Gastroesophageal sphincter (tissue), 4 donors: Measurements from ENCODE around the gene CRCP. TPM values are rescaled to one million over a fixed set of nuclear protein-coding genes. Genes with fewer than 3 reads are reported as not detected.

Experiments used
- ATAC-seq: fragments of 150-250 bp; one replicate; pipeline ENCODE4 v1.9.1; 2016; ENCODE audit warnings: mild to moderate bottlenecking, moderate library complexity
- H3K27ac ChIP-seq, 4 donors: fragments of 200-600 bp; sonication (generic) in 3 of 4; 1 replicate in 3 of 4; 2 replicates in 1 of 4; pipeline ENCODE4 v1.5.1; 2016 to 2019
- H3K27me3 ChIP-seq: fragments of 200-600 bp; sonication (generic); one replicate; pipeline ENCODE4 v1.5.1; 2019
- H3K36me3 ChIP-seq, 2 donors: fragments of 200-600 bp; sonication (generic); one replicate each; pipeline ENCODE4 v1.5.1; 2019; ENCODE audit warnings: control low read depth in 1 of 2
- H3K4me1 ChIP-seq, 3 donors: fragments of 200-600 bp; sonication (generic); 1 replicate in 2 of 3; 2 replicates in 1 of 3; pipeline ENCODE4 v1.5.1; 2016 to 2019; ENCODE audit warnings: control low read depth in 2 of 3
- H3K4me3 ChIP-seq, 2 donors: fragments of 200-600 bp; sonication (generic); one replicate each; pipeline ENCODE4 v1.5.1; 2019; ENCODE audit warnings: mild to moderate bottlenecking in 1 of 2, moderate library complexity in 1 of 2
- H3K9me3 ChIP-seq, 3 donors: fragments of 200-600 bp; sonication (generic); one replicate each; pipeline ENCODE4 v1.5.1; 2017 to 2019; ENCODE audit warnings: control low read depth in 2 of 3
- CTCF ChIP-seq, 4 experiments: fragments of 200-600 bp in 2 of 4; fragments of 450-650 bp in 2 of 4; sonication (generic) in 1 of 4; IDR thresholded peaks; one replicate each; pipeline ENCODE4 v1.5.1; 2017 to 2019; ENCODE audit warnings: antibody characterized with exemption in 4 of 4, mild to moderate bottlenecking in 2 of 4, moderate library complexity in 2 of 4
- EP300 ChIP-seq: sonication (generic); formaldehyde crosslinking; IDR thresholded peaks from one replicate; pipeline ENCODE4 v1.6.1; 2017; ENCODE audit warnings: antibody characterized with exemption, mild to moderate bottlenecking
- POLR2A ChIP-seq, 2 donors: fragments of 450-650 bp; IDR thresholded peaks; one replicate each; pipeline ENCODE4 v1.6.1; 2017; ENCODE audit warnings: antibody characterized with exemption in 2 of 2, mild to moderate bottlenecking in 2 of 2, moderate library complexity in 1 of 2
- POLR2AphosphoS5 ChIP-seq: sonication (generic); formaldehyde crosslinking; IDR thresholded peaks from one replicate; pipeline ENCODE4 v1.6.1; 2017; ENCODE audit warnings: antibody characterized with exemption
- WGBS, 2 donors: methylation state at CpG; one replicate each; pipeline ENCODE4 v1.1.5; 2018; ENCODE audit warnings: low coverage in 1 of 2; 5-methylcytosine and 5-hydroxymethylcytosine counted together
- total RNA-seq, 4 donors: library from RNA; depleted of rRNA; stranded (reverse); fragments of >200 nt; gene quantifications; one replicate each; pipeline ENCODE4 v1.1.0, GENCODE V29; 2016

CRCP gene
- total RNA-seq, 4 donors from 2014 or later: 42.8 to 75.8 (median 59.0) TPM

GRCh38 chr7:66083677-66084076 lies 31.0 kb upstream of the CRCP start:
- Histone ChIP-seq H3K27ac (no peak overlapping the region), H3K9me3 (no peaks in the 10 kb centered on the region), H3K36me3 (peaks cover 0 to 96% of the 10 kb centered on the region in 2 donors), H3K4me3 (no peak overlapping the region), H3K27me3 (no peaks in the 10 kb centered on the region), H3K4me1 (no peaks in the 10 kb centered on the region)
- WGBS, 2 donors: 68% methylated on average over 2 of the region's 2 CpGs; no CpG with 5 or more reads in 1 of the 2 donors
- no peak for ATAC-seq
- TF ChIP-seq POLR2AphosphoS5 (no peak), CTCF (IDR thresholded peaks at IDR 0.05) (no peak), POLR2A (IDR thresholded peaks at IDR 0.05) (no peak), EP300 (no peak)

GRCh38 chr7:66088861-66089838 lies 25.5 kb upstream of the CRCP start:
- no CpG with 5 or more reads among the region's 32 CpGs for WGBS, 2 donors
- no peak for TF ChIP-seq EP300
- TF ChIP-seq CTCF (IDR thresholded peaks at IDR 0.05): no peak
- no peak for TF ChIP-seq POLR2AphosphoS5
- no peak for TF ChIP-seq POLR2A (IDR thresholded peaks at IDR 0.05)
- Histone ChIP-seq H3K4me1 (no peaks in the 10 kb centered on the region), H3K27me3 (no peaks in the 10 kb centered on the region), H3K9me3 (no peaks in the 10 kb centered on the region), H3K27ac (no peak overlapping the region), H3K4me3 (no peak overlapping the region), H3K36me3 (peaks cover 0 to 70% of the 10 kb centered on the region in 2 donors)
- ATAC-seq: no peak

- Histone ChIP-seq H3K4me3 (no peak overlapping the region), H3K9me3 (no peaks in the 10 kb centered on the region), H3K27ac (no peak overlapping the region), H3K36me3 (peaks cover 0 to 35% of the 10 kb centered on the region in 2 donors), H3K27me3 (no peaks in the 10 kb centered on the region), H3K4me1 (no peaks in the 10 kb centered on the region)
- TF ChIP-seq POLR2AphosphoS5 (no peak), POLR2A (IDR thresholded peaks at IDR 0.05) (no peak), CTCF (IDR thresholded peaks at IDR 0.05) (no peak), EP300 (no peak)
- ATAC-seq: no peak
- WGBS, 2 donors: no CpG with 5 or more reads among the region's 19 CpGs
Observed at GRCh38 chr7:66092654-66093053, 22.0 kb upstream of the CRCP start.

GRCh38 chr7:66095010-66095409 lies 19.6 kb upstream of the CRCP start:
- Histone ChIP-seq H3K9me3 (no peaks in the 10 kb centered on the region), H3K4me3 (no peak overlapping the region), H3K36me3 (peaks cover 0 to 17% of the 10 kb centered on the region in 2 donors), H3K27me3 (no peaks in the 10 kb centered on the region), H3K4me1 (peaks cover 0 to 6% (median 0%) of the 10 kb centered on the region in 3 donors), H3K27ac (no peak overlapping the region)
- 100% methylated on average over 1 of the region's 4 CpGs; no CpG with 5 or more reads in 1 of the 2 donors for WGBS, 2 donors
- TF ChIP-seq POLR2A (IDR thresholded peaks at IDR 0.05): no peak
- TF ChIP-seq POLR2AphosphoS5: no peak
- TF ChIP-seq CTCF (IDR thresholded peaks at IDR 0.05): no peak
- TF ChIP-seq EP300: no peak
- no peak for ATAC-seq

- peak overlapping the region in 3 of 4 donors; percentile 84 to 87 (median 85) for H3K27ac ChIP-seq
Observed at GRCh38 chr7:66099232-66099550, 15.5 kb upstream of the CRCP start.

More at GRCh38 chr7:66099232-66099550, 15.5 kb upstream of the CRCP start:
- no peaks in the 10 kb centered on the region for H3K36me3 ChIP-seq
- no CpG with 5 or more reads among the region's 2 CpGs for WGBS, 2 donors
- ATAC-seq: no peak
- no peaks in the 10 kb centered on the region for H3K27me3 ChIP-seq
- H3K4me1 ChIP-seq: peaks cover 0 to 12% (median 0%) of the 10 kb centered on the region in 3 donors
- H3K9me3 ChIP-seq: no peaks in the 10 kb centered on the region
- no peak overlapping the region for H3K4me3 ChIP-seq
- no peak for TF ChIP-seq EP300
- TF ChIP-seq POLR2AphosphoS5: no peak
- TF ChIP-seq CTCF (IDR thresholded peaks at IDR 0.05): no peak
- TF ChIP-seq POLR2A (IDR thresholded peaks at IDR 0.05): no peak
